ENCODE measurements around the gene NPY1R. TPM values are rescaled to one million over a fixed set of nuclear protein-coding genes. Genes with fewer than 3 reads are reported as not detected.

Gene NPY1R
- total and polyA plus RNA-seq, 5 donors from 2014 or later: not detected

Other genes with a start within 250 kb of the NPY1R start
- 55.2 TPM for gene NAF1, start 165.7 kb downstream of the NPY1R start, total RNA-seq
- gene NAF1, start 165.7 kb downstream of the NPY1R start, polyA plus RNA-seq: 1 to 10 TPM; 2.1 to 5.3 (median 2.5) TPM
- gene NPY5R, start 11.3 kb upstream of the NPY1R start, total RNA-seq: not detected
- not detected for gene NPY5R, start 11.3 kb upstream of the NPY1R start, polyA plus RNA-seq
- gene TKTL2, start 141.2 kb upstream of the NPY1R start, total RNA-seq: not detected
- not detected for gene TKTL2, start 141.2 kb upstream of the NPY1R start, polyA plus RNA-seq
- gene TMA16, start 162.1 kb upstream of the NPY1R start, total RNA-seq: 10.4 TPM
- gene TMA16, start 162.1 kb upstream of the NPY1R start, polyA plus RNA-seq: 10 to 100 TPM; 14.4 to 20.7 (median 15.6) TPM

Data from CD4-positive, CD25-positive, alpha-beta regulatory T cell (primary cell).